Endothelial cell of coronary artery (primary cell): ENCODE measurements around the gene DAB2. TPM values are rescaled to one million over a fixed set of nuclear protein-coding genes. Genes with fewer than 3 reads are reported as not detected.

Source experiments
- total RNA-seq: library from RNA; depleted of rRNA; stranded (reverse); fragments of >200 nt; gene quantifications from 2 replicates; pipeline ENCODE4 v1.2.3, GENCODE V29; 2014

The DAB2 gene
- total RNA-seq, result 73.7 and 90.6 TPM in 2 replicates

GRCh38 chr5:39424736-39425637, at the start of gene DAB2:
Gene DAB2, minus strand, starts transcription at chr5:39424980. Its CDS starts 30,660 bp downstream, at chr5:39394320.

DNA sequence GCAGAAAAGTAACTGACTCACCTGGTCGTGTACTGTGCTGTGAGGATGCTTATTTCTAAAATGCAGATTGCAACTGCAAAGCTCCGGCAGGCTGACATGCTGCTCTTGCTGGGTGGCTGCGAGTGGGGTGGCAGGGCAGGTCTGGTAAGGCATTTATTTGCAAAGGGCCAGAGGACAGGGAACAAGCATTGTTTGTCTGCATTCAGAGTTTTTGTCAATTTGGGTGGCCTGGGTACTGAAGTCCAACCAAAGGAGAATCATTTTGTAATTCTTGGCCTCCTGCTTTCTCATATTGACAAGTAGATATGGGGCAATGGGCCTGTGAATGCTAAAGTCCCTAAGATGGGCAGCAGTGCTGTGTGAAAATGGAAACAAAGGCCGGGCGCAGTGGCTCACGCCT, 60.4 kb downstream of the DAB2 start, which contains the start of gene C9:
Gene C9 (minus strand): TSS at position 129 of the 400 bp plus-strand sequence. CDS start 31 bp downstream, at position 98.

Other genes with a start within 250 kb of the DAB2 start
- not detected in 2 replicates for gene FYB1, start 205.4 kb downstream of the DAB2 start, total RNA-seq
- 0.27 TPM in 1 of 2 replicates, not detected in the other for gene C9, start 60.5 kb downstream of the DAB2 start, total RNA-seq